ENCODE data around the gene PPIH. TPM values are rescaled to one million over a fixed set of nuclear protein-coding genes. Genes with fewer than 3 reads are reported as not detected.
A peak's percentile ranks its signal among the peaks of the same experiment; 100 is the strongest.
"Not testable (repeated sequence)": the region's sequence is repeated elsewhere in the genome, so short reads cannot be mapped to it uniquely, and the experiment has no call there.

Gene PPIH
- total RNA-seq: 100 to 1,000 TPM; 107 to 108 TPM

DNA sequence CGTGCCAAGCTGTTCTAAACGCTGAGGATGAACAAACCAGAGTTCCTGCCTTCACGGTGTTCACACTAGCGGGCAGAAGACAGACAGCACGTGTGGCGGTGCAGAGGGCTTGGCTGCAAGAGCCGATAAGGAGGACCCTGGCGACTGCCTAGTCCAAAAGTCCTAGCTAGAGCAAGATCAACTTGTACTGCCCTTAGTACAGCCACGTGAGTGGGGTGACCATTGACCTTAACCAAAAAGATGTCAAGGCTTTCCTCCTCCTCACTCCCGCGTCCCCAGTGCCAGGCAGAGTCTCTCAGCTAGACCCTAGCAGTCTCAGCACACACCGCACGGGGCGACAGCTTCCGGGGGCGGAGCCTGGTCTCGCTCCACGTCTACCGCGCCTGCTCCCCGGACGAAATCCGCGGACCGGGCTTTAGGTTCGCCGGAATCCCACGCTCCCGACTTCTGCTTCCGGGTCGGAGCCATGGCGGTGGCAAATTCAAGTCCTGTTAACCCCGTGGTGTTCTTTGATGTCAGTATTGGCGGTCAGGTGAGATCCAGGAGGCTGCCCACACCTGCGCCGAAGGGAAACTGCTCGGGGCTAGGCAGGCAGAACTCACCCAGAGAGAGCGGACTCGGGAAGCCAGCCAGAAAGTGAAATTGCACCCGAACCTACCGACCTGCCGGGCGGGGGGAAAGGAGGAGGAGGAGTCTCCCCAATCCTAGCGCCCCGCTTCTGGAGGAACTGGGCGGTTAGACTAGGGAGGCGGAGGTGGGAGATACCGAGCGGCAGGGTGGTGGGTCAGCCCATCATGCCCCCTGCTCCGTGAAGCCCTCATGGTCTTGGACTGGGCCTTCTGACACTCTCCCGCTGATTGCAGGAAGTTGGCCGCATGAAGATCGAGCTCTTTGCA is at the start of gene PPIH:
Gene PPIH, plus strand, starts transcription at position 443 of the 896 bp plus-strand sequence. Its CDS starts 24 bp downstream, at position 467.
- H3K9me3 Mint-ChIP-seq: no peaks in the 10 kb centered on the region
- intact Hi-C loops (cut with micrococcal nuclease): loop anchor here (1.0 to 2.0 kb wide), 3 partner anchors 24 to 189 kb away; partner anchors contain the start of genes C1orf50, P3H1, YBX1 and ZNF691
- H3K4me1 Mint-ChIP-seq (ENCODE audit: low read depth): peaks cover 36% of the 10 kb centered on the region
- CTCF ChIA-PET: interaction anchor here (0.8 to 1.0 kb wide), 2 partner anchors 83 to 108 kb away, joined by 3 to 4 read pairs; partner anchors contain the start of genes C1orf50 and P3H1
- peak within 1 kb of the TSS; percentile 98 for H3K4me3 Mint-ChIP-seq
- peaks cover 22% of the 10 kb centered on the region for H3K36me3 Mint-ChIP-seq (ENCODE audit: low read depth)
- peak; percentile 97 for DNase-seq
- H3K27me3 Mint-ChIP-seq (ENCODE audit: low read depth): no peaks in the 10 kb centered on the region
- peak within 1 kb of the TSS; percentile 94 for H3K27ac Mint-ChIP-seq

DNA sequence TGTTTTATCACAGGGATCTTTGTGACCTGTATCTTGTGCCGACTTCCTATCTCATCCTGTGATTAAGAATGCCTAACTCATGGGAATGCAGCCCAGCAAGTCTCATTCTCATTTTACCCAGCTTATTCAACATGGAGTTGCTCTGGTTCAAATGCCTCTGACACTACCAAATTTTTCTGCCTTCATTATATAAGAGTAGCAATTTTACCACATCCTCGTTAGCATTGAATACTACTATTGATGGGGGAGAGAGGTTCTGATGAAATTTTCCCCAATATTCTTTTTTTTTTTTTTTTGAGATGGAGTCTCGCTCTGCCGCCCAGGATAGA is 44.5 kb upstream of the PPIH start:
- CTCF ChIA-PET: no interaction called here
- Mint-ChIP-seq H3K36me3 (ENCODE audit: low read depth) (no peaks in the 10 kb centered on the region), H3K27me3 (ENCODE audit: low read depth) (no peaks in the 10 kb centered on the region), H3K9me3 (no peaks in the 10 kb centered on the region), H3K4me3 (no peak overlapping the region), H3K27ac (no peak overlapping the region), H3K4me1 (ENCODE audit: low read depth) (no peaks in the 10 kb centered on the region)
- intact Hi-C loops (cut with micrococcal nuclease): no loop called here
- no peak for DNase-seq

DNA sequence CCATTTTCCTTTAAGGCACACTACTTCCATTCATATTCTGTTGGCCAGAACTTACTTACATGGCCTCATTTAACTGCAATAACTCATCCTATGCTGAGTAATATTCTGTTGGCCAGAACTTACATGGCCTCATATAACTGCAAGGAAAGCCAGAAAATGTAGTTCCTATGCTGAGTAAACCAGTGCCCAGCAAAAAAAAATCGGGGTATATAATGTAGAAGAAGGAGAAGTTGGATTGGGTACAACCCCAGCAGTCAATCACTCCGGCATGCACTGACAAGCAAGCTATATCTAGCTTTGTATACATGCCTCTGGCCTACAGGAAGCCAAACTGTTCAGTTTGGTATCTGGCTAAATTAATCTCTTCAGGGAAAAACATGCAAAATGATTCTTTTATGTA is 39.4 kb upstream of the PPIH start:
- DNase-seq: no peak
- Mint-ChIP-seq H3K4me3 (no peak overlapping the region), H3K36me3 (ENCODE audit: low read depth) (no peaks in the 10 kb centered on the region), H3K4me1 (ENCODE audit: low read depth) (no peaks in the 10 kb centered on the region), H3K27ac (no peak overlapping the region), H3K27me3 (ENCODE audit: low read depth) (no peaks in the 10 kb centered on the region), H3K9me3 (no peaks in the 10 kb centered on the region)
- CTCF ChIA-PET: interaction anchor here (0.6 kb wide), 1 partner anchor 169 kb away, joined by 3 read pairs; no protein-coding TSS in a partner anchor
- intact Hi-C loops (cut with micrococcal nuclease): no loop called here

DNA sequence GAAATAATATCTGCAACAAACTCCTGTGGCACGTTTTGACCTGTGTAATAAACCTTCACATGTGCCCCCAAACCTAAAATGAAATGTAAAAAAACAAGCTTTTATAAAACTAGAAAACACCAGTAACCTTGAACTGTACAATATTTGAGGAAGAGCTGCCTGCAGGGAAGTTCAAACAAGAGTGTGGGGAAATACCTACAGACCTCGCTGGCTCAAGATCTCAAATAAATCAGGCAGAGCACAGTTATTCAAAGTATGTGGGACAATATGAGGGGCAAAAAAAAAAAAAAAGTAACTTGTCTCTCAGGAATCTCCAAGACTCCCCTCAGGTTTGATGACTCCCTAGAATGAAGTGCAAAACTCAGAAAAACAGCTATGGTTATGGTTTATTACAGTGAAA is 37.9 kb upstream of the PPIH start:
- CTCF ChIA-PET: no interaction called here
- no peaks in the 10 kb centered on the region for H3K36me3 Mint-ChIP-seq (ENCODE audit: low read depth)

DNA sequence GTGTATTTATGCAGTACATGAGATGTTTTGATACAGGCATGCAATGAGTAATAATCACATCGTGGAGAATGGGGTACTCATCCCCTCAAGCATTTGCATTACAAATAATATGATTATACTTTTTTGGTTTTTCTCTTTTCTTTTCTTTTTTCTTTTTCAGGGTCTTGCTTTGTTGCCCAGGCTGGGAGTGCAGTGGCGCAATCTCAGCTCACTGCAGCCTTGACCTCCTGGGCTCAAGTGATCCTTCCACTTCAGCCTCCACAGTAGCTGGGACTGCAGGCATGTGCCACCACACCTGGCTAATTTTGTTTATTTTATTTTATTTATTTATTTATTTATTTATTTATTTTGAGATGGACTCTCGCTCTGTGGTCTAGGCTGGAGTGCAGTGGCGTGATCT is 37.0 kb upstream of the PPIH start:
- DNase-seq; H3K36me3 Mint-ChIP-seq (ENCODE audit: low read depth); H3K4me3 Mint-ChIP-seq; intact Hi-C loops (cut with micrococcal nuclease); H3K27ac Mint-ChIP-seq; H3K9me3 Mint-ChIP-seq; H3K27me3 Mint-ChIP-seq (ENCODE audit: low read depth); H3K4me1 Mint-ChIP-seq (ENCODE audit: low read depth): not testable (repeated sequence)
- CTCF ChIA-PET: interaction anchor here (0.6 kb wide), 1 partner anchor 30 kb away, joined by 3 read pairs; no protein-coding TSS in a partner anchor

More for the DNA sequence above, 37.9 kb upstream of the PPIH start:
- Mint-ChIP-seq H3K4me3 (no peak overlapping the region), H3K27me3 (ENCODE audit: low read depth) (no peaks in the 10 kb centered on the region), H3K27ac (no peak overlapping the region), H3K4me1 (ENCODE audit: low read depth) (no peaks in the 10 kb centered on the region), H3K9me3 (no peaks in the 10 kb centered on the region)
- intact Hi-C loops (cut with micrococcal nuclease): no loop called here
- no peak for DNase-seq

DNA sequence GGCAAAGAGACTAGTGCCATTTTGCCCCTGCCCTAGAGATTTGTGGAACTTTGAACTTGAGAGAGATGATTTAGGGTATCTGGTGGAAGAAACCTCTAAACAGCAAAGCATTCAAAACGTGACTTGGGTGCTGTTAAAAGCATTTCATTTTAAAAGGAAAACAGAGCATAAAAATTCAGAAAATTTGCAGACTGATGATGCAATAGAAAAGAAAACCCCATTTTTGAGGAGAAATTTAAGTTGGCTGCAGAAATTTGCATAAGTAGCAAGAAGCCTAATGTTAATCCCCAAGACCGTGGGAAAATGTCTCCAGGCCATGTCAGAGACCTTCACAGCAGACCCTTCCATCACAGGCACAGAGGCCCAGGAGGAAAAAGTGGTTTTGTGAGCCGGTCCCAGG is 31.0 kb upstream of the PPIH start:
- H3K36me3 Mint-ChIP-seq (ENCODE audit: low read depth); CTCF ChIA-PET; H3K9me3 Mint-ChIP-seq; H3K4me1 Mint-ChIP-seq (ENCODE audit: low read depth); intact Hi-C loops (cut with micrococcal nuclease); H3K4me3 Mint-ChIP-seq; H3K27ac Mint-ChIP-seq; H3K27me3 Mint-ChIP-seq (ENCODE audit: low read depth); DNase-seq: not testable (repeated sequence)

DNA sequence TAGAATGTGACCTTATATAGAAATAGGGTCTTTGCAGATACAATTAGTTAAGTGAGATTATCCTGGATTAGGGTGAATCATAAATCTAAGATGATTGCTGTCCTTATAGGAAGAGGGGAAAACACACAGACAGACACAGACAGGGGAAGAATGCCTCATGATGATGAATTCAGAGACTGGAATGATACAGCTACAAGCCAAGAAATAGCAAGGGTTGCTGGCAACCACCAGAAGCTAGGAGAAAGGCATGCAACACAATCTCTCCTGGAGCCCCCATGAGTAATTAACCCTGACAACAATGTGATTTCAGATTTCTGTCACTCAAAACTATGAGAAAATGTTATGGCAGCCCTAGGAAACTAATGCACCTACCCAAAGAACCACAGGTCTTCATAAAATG is 19.1 kb upstream of the PPIH start:
- no peaks in the 10 kb centered on the region for H3K27me3 Mint-ChIP-seq (ENCODE audit: low read depth)
- no peaks in the 10 kb centered on the region for H3K4me1 Mint-ChIP-seq (ENCODE audit: low read depth)
- no peak overlapping the region for H3K4me3 Mint-ChIP-seq
- CTCF ChIA-PET: no interaction called here
- no peak for DNase-seq
- no peaks in the 10 kb centered on the region for H3K36me3 Mint-ChIP-seq (ENCODE audit: low read depth)
- H3K27ac Mint-ChIP-seq: no peak overlapping the region
- intact Hi-C loops (cut with micrococcal nuclease): no loop called here
- H3K9me3 Mint-ChIP-seq: no peaks in the 10 kb centered on the region

DNA sequence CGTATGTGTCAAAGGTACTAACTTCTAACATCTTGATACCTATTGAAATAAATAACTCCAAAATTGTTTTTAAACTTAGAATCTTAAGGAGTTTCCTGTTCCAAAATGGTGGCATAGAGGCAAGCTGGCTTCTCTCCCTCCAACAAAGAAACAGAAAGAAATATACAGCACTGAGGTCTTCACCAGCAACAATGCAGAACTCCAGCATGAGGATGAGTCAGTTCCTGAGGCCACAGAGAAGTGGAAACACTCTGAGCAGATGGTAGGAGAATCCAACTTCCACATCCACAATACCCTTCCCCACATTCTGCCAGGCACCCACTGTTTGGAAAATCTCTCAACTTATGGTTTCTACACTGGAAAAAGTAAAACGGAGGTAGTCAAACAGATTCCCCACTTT is 12.2 kb upstream of the PPIH start:
- CTCF ChIA-PET: no interaction called here
- H3K9me3 Mint-ChIP-seq: peaks cover 9% of the 10 kb centered on the region
- intact Hi-C loops (cut with micrococcal nuclease): loop anchor here (10.0 kb wide), 1 partner anchor 71 kb away; no protein-coding TSS in a partner anchor
- H3K4me3 Mint-ChIP-seq: no peak overlapping the region
- no peak for DNase-seq
- H3K27ac Mint-ChIP-seq: no peak overlapping the region
- H3K4me1 Mint-ChIP-seq (ENCODE audit: low read depth): no peaks in the 10 kb centered on the region
- H3K36me3 Mint-ChIP-seq (ENCODE audit: low read depth): peaks cover 6% of the 10 kb centered on the region
- H3K27me3 Mint-ChIP-seq (ENCODE audit: low read depth): no peaks in the 10 kb centered on the region

DNA sequence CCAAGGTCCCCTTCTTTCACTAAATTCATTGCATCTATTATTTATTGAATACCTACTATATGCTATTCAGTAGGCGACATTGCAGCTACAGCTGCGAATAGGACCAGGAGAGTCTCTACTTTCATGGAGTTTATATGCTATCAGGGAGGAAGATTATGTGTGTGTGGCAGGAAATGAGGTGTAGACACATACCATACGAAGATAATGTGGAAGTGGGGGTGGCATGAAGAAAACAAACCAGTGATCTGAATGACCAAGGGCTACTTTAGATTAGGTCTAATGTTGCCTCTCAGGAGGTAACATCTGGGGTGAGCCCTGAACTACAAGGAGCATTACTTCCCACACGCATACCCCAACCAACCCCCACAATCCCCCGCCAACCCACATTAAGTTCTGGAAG is 1.0 kb upstream of the PPIH start:
- no peaks in the 10 kb centered on the region for H3K27me3 Mint-ChIP-seq (ENCODE audit: low read depth)
- peak overlapping the region; percentile 80 for H3K27ac Mint-ChIP-seq
- CTCF ChIA-PET: interaction anchor here (0.6 kb wide), 1 partner anchor 479 kb away, joined by 3 read pairs; no protein-coding TSS in a partner anchor
- H3K4me1 Mint-ChIP-seq (ENCODE audit: low read depth): peaks cover 36% of the 10 kb centered on the region
- DNase-seq: no peak
- intact Hi-C loops (cut with micrococcal nuclease): no loop called here
- H3K9me3 Mint-ChIP-seq: no peaks in the 10 kb centered on the region
- H3K36me3 Mint-ChIP-seq (ENCODE audit: low read depth): peaks cover 22% of the 10 kb centered on the region
- peak overlapping the region; percentile 98 for H3K4me3 Mint-ChIP-seq

DNA sequence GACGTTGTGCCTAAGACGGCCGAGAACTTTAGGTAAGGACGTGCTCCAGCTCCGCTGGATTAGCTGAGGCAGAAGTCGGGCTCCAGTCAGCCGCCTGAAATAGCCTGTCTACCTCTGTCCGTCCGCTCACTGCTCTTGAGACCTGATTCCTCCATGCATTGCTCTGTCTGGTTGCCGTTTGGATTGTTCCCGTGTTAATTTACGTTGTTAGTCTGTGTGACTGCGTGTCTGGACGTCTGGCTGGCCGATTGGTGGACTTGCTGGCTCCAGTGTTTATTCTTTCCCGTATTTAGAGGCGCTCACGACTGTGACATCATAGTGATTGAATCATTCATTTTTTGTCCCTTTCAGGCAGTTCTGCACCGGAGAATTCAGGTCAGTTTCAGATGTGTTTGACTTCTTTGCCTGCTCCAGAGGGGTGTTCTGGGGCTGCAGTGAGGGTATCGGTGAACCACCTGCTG is 684 bp downstream of the PPIH start:
- Mint-ChIP-seq H3K27me3 (ENCODE audit: low read depth) (no peaks in the 10 kb centered on the region), H3K4me1 (ENCODE audit: low read depth) (peaks cover 36% of the 10 kb centered on the region), H3K36me3 (ENCODE audit: low read depth) (peaks cover 25% of the 10 kb centered on the region), H3K4me3 (peak overlapping the region; percentile 98), H3K9me3 (no peaks in the 10 kb centered on the region), H3K27ac (peak overlapping the region; percentile 94)
- intact Hi-C loops (cut with micrococcal nuclease): loop anchor here (1.0 to 2.0 kb wide), 3 partner anchors 23 to 188 kb away; partner anchors contain the start of genes C1orf50, P3H1, YBX1 and ZNF691
- DNase-seq: no peak
- CTCF ChIA-PET: no interaction called here

DNA sequence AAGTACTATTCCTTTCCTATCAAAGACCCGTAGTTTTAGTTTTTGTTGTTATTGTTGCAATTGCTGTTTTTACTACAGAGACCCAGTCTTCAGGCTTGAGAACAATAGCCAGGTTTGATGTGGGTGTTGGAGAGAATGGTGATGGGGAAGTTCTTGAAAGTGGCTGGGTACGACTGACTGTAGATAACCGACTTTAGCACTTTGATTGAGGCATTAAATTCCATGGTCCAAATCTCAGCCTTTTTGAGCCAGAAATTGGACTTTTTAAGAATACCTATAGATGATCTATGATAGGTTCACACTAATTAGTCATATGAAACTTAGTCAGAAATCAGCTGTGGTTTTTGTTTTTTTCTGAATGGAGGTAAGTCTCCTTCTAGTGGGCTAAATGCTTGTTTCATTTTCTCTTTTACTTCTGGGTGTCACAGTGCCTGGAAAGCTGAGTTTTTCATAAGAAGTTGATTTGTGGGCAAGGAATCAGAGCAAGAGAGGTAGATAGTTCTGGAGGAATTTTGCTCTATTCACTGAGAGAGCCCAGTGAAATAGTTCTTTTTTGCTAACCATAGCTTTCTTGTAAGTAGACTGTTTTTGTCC is 2.8 kb downstream of the PPIH start:
- Mint-ChIP-seq H3K27me3 (ENCODE audit: low read depth) (no peaks in the 10 kb centered on the region), H3K4me1 (ENCODE audit: low read depth) (peaks cover 36% of the 10 kb centered on the region), H3K9me3 (no peaks in the 10 kb centered on the region), H3K36me3 (ENCODE audit: low read depth) (peaks cover 30% of the 10 kb centered on the region), H3K27ac (peak overlapping the region; percentile 66), H3K4me3 (peak overlapping the region; percentile 16)
- intact Hi-C loops (cut with micrococcal nuclease): loop anchor here (1.0 kb wide), 2 partner anchors 156 to 204 kb away; partner anchors contain the start of genes ERMAP and SVBP
- CTCF ChIA-PET: interaction anchor here (1.4 kb wide), 1 partner anchor 10 kb away, joined by 4 read pairs; no protein-coding TSS in a partner anchor
- no peak for DNase-seq

DNA sequence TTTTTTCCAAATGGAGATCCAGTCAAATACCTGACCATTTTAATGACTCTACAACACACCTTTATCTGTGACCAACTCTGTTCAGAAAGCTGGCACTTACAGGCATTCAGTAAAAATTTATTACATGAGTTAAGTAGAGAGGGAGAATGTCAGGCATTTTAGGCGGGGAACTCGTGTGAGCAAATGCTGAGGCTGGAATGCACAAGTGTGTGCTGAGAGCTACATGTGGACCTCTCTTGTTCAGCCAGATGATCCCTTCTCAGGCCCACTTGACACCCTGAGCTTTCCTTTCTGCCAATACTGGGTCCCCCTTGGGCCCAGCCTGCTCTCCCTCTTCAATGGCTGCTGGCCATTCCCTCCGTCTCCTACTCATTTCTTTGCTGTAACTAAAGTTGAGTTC is 11.7 kb downstream of the PPIH start:
- DNase-seq: no peak
- Mint-ChIP-seq H3K4me3 (no peak overlapping the region), H3K36me3 (ENCODE audit: low read depth) (peaks cover 32% of the 10 kb centered on the region), H3K4me1 (ENCODE audit: low read depth) (no peaks in the 10 kb centered on the region), H3K9me3 (no peaks in the 10 kb centered on the region), H3K27ac (no peak overlapping the region), H3K27me3 (ENCODE audit: low read depth) (no peaks in the 10 kb centered on the region)
- CTCF ChIA-PET: interaction anchor here (0.6 kb wide), 1 partner anchor 109 kb away, joined by 3 read pairs; no protein-coding TSS in a partner anchor
- intact Hi-C loops (cut with micrococcal nuclease): no loop called here
